K562 (cell line): Measurements from ENCODE around the gene XRCC3.

Experiments used
- HEY1 ChIP-seq: fragments of 250-450 bp; sonication (Bioruptor Pico); IDR thresholded peaks from 2 replicates; pipeline ENCODE4 v1.5.0; 2020; ENCODE audit warnings: mild to moderate bottlenecking, moderate library complexity, borderline replicate concordance
- LEF1 ChIP-seq: fragments of 450-650 bp; IDR thresholded peaks from 2 replicates; pipeline ENCODE4 v1.6.1; 2016; ENCODE audit warnings: mild to moderate bottlenecking
- POLR2AphosphoS2 ChIP-seq: IDR thresholded peaks from 2 replicates; pipeline ENCODE4 v1.6.1; 2012; ENCODE audit warnings: low read length, improper control_type of control experiment
- RAD21 ChIP-seq, 2 experiments: fragments of 250-450 bp in 1 of 2; fragments of 450-650 bp in 1 of 2; sonication (Bioruptor Pico) in 1 of 2; formaldehyde crosslinking in 1 of 2; IDR thresholded peaks in 1 of 2; conservative IDR thresholded peaks in 1 of 2; 2 replicates each; pipeline versions ENCODE4 v1.4.0 to v1.8.0; 2020 to 2022; ENCODE audit warnings: mild to moderate bottlenecking in 2 of 2, moderate library complexity in 1 of 2
- RBFOX2 ChIP-seq: fragments of 200-400 bp; formaldehyde crosslinking; IDR thresholded peaks from 2 replicates; pipeline ENCODE4 v1.6.1; 2017; ENCODE audit warnings: low read depth, mild to moderate bottlenecking, low read length, moderate library complexity
- SIN3B ChIP-seq: fragments of 450-650 bp; IDR thresholded peaks from 2 replicates; pipeline ENCODE4 v1.6.1; 2017; ENCODE audit warnings: low read depth, mild to moderate bottlenecking, moderate library complexity
- ZNF12 ChIP-seq: sonication (generic); formaldehyde crosslinking; IDR thresholded peaks from 2 replicates; pipeline ENCODE4 v1.4.0; 2020; ENCODE audit warnings: mild to moderate bottlenecking, missing genetic modification reagents
- ZNF766 ChIP-seq: fragments of 200-800 bp; sonication (Bioruptor generic); conservative IDR thresholded peaks from 2 replicates; pipeline ENCODE4 v1.6.1; 2016; ENCODE audit warnings: missing genetic modification characterization, missing compliant biosample characterization
- TF ChIP-seq, protein P1 (sequence below): fragments of 250-450 bp; sonication (Bioruptor Pico); IDR thresholded peaks from 2 replicates; pipeline ENCODE4 v1.8.0; 2021; ENCODE audit warnings: moderate library complexity, mild to moderate bottlenecking, inconsistent platforms
- TF ChIP-seq, protein P2 (sequence below): fragments of 250-450 bp; sonication (Bioruptor Pico); IDR thresholded peaks from 2 replicates; pipeline ENCODE4 v1.5.0; 2021

DNA sequence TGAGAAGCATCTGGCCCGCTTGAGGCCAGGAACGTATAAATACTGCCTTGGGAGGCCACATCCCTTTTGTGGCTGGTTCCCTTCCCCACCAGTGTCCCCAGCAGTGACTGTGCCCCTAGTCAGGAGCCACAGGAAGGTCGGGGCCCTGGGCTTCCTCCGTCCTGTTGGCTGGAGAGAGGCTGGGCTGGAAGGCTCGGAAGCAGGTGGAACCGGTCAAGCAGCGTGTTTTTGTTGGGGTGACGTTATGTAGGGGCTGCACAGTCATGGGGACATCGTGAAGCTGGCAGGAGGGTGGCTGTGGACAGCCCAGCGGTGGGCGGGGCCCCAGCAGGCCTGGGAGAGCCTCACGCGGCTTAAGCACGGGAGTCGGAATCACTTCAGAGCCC is 10.1 kb downstream of the XRCC3 start:
- TF ChIP-seq ZNF766, result no peak
- TF ChIP-seq LEF1, result no peak
- TF ChIP-seq HEY1 (CRISPR knock-in tag), result no peak
- TF ChIP-seq, protein P1, sequence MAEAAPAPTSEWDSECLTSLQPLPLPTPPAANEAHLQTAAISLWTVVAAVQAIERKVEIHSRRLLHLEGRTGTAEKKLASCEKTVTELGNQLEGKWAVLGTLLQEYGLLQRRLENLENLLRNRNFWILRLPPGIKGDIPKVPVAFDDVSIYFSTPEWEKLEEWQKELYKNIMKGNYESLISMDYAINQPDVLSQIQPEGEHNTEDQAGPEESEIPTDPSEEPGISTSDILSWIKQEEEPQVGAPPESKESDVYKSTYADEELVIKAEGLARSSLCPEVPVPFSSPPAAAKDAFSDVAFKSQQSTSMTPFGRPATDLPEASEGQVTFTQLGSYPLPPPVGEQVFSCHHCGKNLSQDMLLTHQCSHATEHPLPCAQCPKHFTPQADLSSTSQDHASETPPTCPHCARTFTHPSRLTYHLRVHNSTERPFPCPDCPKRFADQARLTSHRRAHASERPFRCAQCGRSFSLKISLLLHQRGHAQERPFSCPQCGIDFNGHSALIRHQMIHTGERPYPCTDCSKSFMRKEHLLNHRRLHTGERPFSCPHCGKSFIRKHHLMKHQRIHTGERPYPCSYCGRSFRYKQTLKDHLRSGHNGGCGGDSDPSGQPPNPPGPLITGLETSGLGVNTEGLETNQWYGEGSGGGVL (CRISPR knock-in tag), result no peak
- TF ChIP-seq RBFOX2, result no peak
- TF ChIP-seq POLR2AphosphoS2, result no peak
- TF ChIP-seq, protein P2, sequence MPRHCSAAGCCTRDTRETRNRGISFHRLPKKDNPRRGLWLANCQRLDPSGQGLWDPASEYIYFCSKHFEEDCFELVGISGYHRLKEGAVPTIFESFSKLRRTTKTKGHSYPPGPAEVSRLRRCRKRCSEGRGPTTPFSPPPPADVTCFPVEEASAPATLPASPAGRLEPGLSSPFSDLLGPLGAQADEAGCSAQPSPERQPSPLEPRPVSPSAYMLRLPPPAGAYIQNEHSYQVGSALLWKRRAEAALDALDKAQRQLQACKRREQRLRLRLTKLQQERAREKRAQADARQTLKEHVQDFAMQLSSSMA, result no peak
- no peak for TF ChIP-seq SIN3B
- no peak for TF ChIP-seq RAD21 (CRISPR knock-in tag; conservative IDR thresholded peaks at IDR 0.05 in 1 of 2, IDR thresholded peaks at IDR 0.05 in 1 of 2)
- TF ChIP-seq ZNF12, result no peak
